Spleen (tissue), 7 donors: Measurements from ENCODE around the gene EPHB1.

Experiments
- CTCF ChIP-seq, 11 experiments: fragments of 200-600 bp in 7 of 11; fragments of 450-650 bp in 4 of 11; sonication (generic) in 4 of 11; IDR thresholded peaks in 8 of 11; conservative IDR thresholded peaks in 3 of 11; 1 replicate in 7 of 11; 2 replicates in 4 of 11; pipeline versions ENCODE4 v1.4.0 to v1.8.0; 2016 to 2021; ENCODE audit warnings: antibody characterized with exemption in 11 of 11, inconsistent platforms in 4 of 11, mild to moderate bottlenecking in 1 of 11
- POLR2A ChIP-seq, 3 donors: fragments of 450-650 bp; IDR thresholded peaks; one replicate each; pipeline ENCODE4 v1.5.1; 2017; ENCODE audit warnings: antibody characterized with exemption in 3 of 3, mild to moderate bottlenecking in 1 of 3
- POLR2AphosphoS5 ChIP-seq, 3 donors: sonication (generic); formaldehyde crosslinking; IDR thresholded peaks; one replicate each; pipeline ENCODE4 v1.5.1; 2017; ENCODE audit warnings: antibody characterized with exemption in 3 of 3
- donor health status: DM: no; HTN: no; CAD: no; lungs with moderate emphysema.
- donor health status: DM: no; HTN: no; CAD: no.
- donor health status: DM: no; HTN: no; CAD: no.

DNA sequence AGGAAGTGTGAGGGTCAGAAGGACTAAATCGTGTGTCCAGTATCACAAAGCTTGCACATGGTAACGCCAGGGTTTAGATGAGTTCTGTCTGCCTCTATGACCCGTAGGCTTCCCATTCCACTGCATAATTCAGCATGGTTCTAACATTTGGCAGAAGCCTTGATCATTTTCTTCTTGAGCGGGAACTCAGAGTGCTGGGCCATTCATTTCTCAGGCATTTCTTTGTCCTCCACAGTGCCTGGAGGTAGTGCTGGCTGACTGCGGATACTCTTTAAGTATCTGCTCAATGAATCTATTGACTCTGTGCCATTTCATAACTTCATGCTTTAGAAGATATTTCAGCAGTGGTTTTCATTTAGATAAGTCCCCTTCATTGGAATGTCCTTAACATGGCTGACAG, 370.2 kb downstream of the EPHB1 start:
- TF ChIP-seq POLR2A (IDR thresholded peaks at IDR 0.05) (no peak), CTCF (IDR thresholded peaks at IDR 0.05 in 8 of 11, conservative IDR thresholded peaks at IDR 0.05 in 3 of 11) (no peak), POLR2AphosphoS5 (IDR thresholded peaks at IDR 0.05) (no peak)
